ENCODE measurements around the gene OR2A14. TPM values are rescaled to one million over a fixed set of nuclear protein-coding genes. Genes with fewer than 3 reads are reported as not detected.

The OR2A14 gene
- polyA plus RNA-seq, 1 donor from 2014 or later: not detected

DNA sequence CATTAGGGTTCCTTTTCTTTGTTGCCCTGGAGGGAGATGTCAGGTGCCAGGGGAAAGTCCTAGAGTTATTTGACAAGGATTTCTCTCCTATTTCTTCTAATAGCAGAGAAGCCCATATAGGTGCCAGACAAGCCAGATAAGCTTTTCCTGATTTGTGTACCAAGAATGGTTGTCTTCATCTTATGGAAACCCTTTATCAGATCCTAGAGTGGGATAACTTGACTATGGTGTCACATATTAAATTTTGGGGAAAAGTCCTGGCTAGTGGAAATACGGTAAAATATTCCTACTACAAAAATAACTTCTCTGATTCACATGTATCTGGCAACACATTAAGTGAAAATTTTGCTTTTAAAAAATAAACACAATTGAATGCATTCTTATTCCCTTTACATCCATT, 35.7 kb upstream of the OR2A14 start:
- no peak overlapping the region for H2AFZ ChIP-seq (ENCODE audit: low read depth, low read length)
- H3K79me2 ChIP-seq (replicated peaks; ENCODE audit: insufficient read depth, low read length): no peaks in the 10 kb centered on the region
- H3K36me3 ChIP-seq (ENCODE audit: insufficient read depth, low read length): no peaks in the 10 kb centered on the region
- no peaks in the 10 kb centered on the region for H3K9me3 ChIP-seq (ENCODE audit: low read length)
- no peaks in the 10 kb centered on the region for H4K20me1 ChIP-seq (ENCODE audit: insufficient read depth)
- H3K27me3 ChIP-seq (ENCODE audit: insufficient read depth, low read depth, low read length): no peaks in the 10 kb centered on the region
- H3K9ac ChIP-seq (ENCODE audit: low read length): no peak overlapping the region
- no peak overlapping the region for H3K27ac ChIP-seq (ENCODE audit: low read length)
- H3F3A ChIP-seq (ENCODE audit: insufficient read depth, low read length, poor library complexity, severe bottlenecking): no peaks in the 10 kb centered on the region
- no peak for TF ChIP-seq RAD21 (conservative IDR thresholded peaks at IDR 0.05)
- no peak for TF ChIP-seq TAF1 (IDR thresholded peaks at IDR 0.05; ENCODE audit: low read depth)
- TF ChIP-seq, protein P1, sequence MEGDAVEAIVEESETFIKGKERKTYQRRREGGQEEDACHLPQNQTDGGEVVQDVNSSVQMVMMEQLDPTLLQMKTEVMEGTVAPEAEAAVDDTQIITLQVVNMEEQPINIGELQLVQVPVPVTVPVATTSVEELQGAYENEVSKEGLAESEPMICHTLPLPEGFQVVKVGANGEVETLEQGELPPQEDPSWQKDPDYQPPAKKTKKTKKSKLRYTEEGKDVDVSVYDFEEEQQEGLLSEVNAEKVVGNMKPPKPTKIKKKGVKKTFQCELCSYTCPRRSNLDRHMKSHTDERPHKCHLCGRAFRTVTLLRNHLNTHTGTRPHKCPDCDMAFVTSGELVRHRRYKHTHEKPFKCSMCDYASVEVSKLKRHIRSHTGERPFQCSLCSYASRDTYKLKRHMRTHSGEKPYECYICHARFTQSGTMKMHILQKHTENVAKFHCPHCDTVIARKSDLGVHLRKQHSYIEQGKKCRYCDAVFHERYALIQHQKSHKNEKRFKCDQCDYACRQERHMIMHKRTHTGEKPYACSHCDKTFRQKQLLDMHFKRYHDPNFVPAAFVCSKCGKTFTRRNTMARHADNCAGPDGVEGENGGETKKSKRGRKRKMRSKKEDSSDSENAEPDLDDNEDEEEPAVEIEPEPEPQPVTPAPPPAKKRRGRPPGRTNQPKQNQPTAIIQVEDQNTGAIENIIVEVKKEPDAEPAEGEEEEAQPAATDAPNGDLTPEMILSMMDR (IDR thresholded peaks at IDR 0.05; ENCODE audit: poor library complexity, severe bottlenecking): no peak
- TF ChIP-seq EZH2 (IDR thresholded peaks at IDR 0.05; ENCODE audit: borderline replicate concordance, insufficient read depth, low read length, poor library complexity, severe bottlenecking): no peak
- TF ChIP-seq MXI1 (conservative IDR thresholded peaks at IDR 0.05; ENCODE audit: poor library complexity, severe bottlenecking): no peak
- TF ChIP-seq EP300 (conservative IDR thresholded peaks at IDR 0.05; ENCODE audit: poor library complexity, severe bottlenecking): no peak
- TF ChIP-seq SMC3 (conservative IDR thresholded peaks at IDR 0.05; ENCODE audit: poor library complexity): no peak
- no peak for TF ChIP-seq POLR2AphosphoS5 (IDR thresholded peaks at IDR 0.05)
- TF ChIP-seq, protein P2, sequence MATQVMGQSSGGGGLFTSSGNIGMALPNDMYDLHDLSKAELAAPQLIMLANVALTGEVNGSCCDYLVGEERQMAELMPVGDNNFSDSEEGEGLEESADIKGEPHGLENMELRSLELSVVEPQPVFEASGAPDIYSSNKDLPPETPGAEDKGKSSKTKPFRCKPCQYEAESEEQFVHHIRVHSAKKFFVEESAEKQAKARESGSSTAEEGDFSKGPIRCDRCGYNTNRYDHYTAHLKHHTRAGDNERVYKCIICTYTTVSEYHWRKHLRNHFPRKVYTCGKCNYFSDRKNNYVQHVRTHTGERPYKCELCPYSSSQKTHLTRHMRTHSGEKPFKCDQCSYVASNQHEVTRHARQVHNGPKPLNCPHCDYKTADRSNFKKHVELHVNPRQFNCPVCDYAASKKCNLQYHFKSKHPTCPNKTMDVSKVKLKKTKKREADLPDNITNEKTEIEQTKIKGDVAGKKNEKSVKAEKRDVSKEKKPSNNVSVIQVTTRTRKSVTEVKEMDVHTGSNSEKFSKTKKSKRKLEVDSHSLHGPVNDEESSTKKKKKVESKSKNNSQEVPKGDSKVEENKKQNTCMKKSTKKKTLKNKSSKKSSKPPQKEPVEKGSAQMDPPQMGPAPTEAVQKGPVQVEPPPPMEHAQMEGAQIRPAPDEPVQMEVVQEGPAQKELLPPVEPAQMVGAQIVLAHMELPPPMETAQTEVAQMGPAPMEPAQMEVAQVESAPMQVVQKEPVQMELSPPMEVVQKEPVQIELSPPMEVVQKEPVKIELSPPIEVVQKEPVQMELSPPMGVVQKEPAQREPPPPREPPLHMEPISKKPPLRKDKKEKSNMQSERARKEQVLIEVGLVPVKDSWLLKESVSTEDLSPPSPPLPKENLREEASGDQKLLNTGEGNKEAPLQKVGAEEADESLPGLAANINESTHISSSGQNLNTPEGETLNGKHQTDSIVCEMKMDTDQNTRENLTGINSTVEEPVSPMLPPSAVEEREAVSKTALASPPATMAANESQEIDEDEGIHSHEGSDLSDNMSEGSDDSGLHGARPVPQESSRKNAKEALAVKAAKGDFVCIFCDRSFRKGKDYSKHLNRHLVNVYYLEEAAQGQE (IDR thresholded peaks at IDR 0.05; ENCODE audit: borderline replicate concordance): no peak
- H3K4me2 ChIP-seq (ENCODE audit: low read length): no peak overlapping the region
- H3K4me3 ChIP-seq (ENCODE audit: low read length): no peak overlapping the region
- H3K9me2 ChIP-seq (ENCODE audit: insufficient read depth, low read length): no peaks in the 10 kb centered on the region

DNA sequence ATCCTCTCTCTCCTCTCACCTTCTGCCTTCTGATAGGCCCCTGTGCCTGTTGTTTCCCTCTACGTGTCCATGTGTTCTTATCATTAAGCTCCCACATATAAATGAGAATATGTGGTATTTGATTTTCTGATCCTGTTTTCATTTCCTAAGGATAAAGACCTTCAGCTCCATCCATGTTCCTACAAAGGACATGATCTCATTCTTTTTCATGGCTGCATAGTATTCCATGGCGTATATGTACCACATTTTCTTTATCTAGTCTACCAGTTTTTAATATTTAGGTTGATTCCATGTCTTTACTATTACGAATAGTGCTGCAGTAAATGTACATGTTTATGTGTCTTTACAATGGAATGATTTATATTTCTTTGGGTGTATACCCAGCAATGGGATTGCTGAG, 32.3 kb upstream of the OR2A14 start:
- no peak overlapping the region for H3K9ac ChIP-seq (ENCODE audit: low read length)
- H3F3A ChIP-seq (ENCODE audit: insufficient read depth, low read length, poor library complexity, severe bottlenecking): no peaks in the 10 kb centered on the region
- H3K9me3 ChIP-seq (ENCODE audit: low read length): no peaks in the 10 kb centered on the region
- H3K4me2 ChIP-seq (ENCODE audit: low read length): no peak overlapping the region
- no peak overlapping the region for H2AFZ ChIP-seq (ENCODE audit: low read depth, low read length)
- H4K20me1 ChIP-seq (ENCODE audit: insufficient read depth): no peaks in the 10 kb centered on the region
- no peaks in the 10 kb centered on the region for H3K79me2 ChIP-seq (replicated peaks; ENCODE audit: insufficient read depth, low read length)
- TF ChIP-seq TAF1 (IDR thresholded peaks at IDR 0.05; ENCODE audit: low read depth) (no peak), SMC3 (conservative IDR thresholded peaks at IDR 0.05; ENCODE audit: poor library complexity) (no peak), MXI1 (conservative IDR thresholded peaks at IDR 0.05; ENCODE audit: poor library complexity, severe bottlenecking) (no peak), EP300 (conservative IDR thresholded peaks at IDR 0.05; ENCODE audit: poor library complexity, severe bottlenecking) (no peak), EZH2 (IDR thresholded peaks at IDR 0.05; ENCODE audit: borderline replicate concordance, insufficient read depth, low read length, poor library complexity, severe bottlenecking) (no peak), POLR2AphosphoS5 (IDR thresholded peaks at IDR 0.05) (no peak), RAD21 (conservative IDR thresholded peaks at IDR 0.05) (no peak)
- TF ChIP-seq, protein P2 (IDR thresholded peaks at IDR 0.05; ENCODE audit: borderline replicate concordance): no peak
- TF ChIP-seq, protein P1 (IDR thresholded peaks at IDR 0.05; ENCODE audit: poor library complexity, severe bottlenecking): no peak
- no peak overlapping the region for H3K4me3 ChIP-seq (ENCODE audit: low read length)
- H3K9me2 ChIP-seq (ENCODE audit: insufficient read depth, low read length): no peaks in the 10 kb centered on the region
- H3K27ac ChIP-seq (ENCODE audit: low read length): no peak overlapping the region
- no peaks in the 10 kb centered on the region for H3K27me3 ChIP-seq (ENCODE audit: insufficient read depth, low read depth, low read length)
- no peaks in the 10 kb centered on the region for H3K36me3 ChIP-seq (ENCODE audit: insufficient read depth, low read length)
